HG03457 (cell line): ENCODE measurements around the gene COLEC11.
"Not testable (repeated sequence)": the region's sequence is repeated elsewhere in the genome, so short reads cannot be mapped to it uniquely, and the experiment has no call there.

ENCODE experiments used
- ATAC-seq: cut with Tn5 transposase; IDR thresholded peaks from one replicate; pipeline ENCODE4 v1.9.1; 2021; ENCODE audit warnings: moderate number of reproducible peaks; ENCODE audit not compliant: unreplicated experiment

The COLEC11 gene

DNA sequence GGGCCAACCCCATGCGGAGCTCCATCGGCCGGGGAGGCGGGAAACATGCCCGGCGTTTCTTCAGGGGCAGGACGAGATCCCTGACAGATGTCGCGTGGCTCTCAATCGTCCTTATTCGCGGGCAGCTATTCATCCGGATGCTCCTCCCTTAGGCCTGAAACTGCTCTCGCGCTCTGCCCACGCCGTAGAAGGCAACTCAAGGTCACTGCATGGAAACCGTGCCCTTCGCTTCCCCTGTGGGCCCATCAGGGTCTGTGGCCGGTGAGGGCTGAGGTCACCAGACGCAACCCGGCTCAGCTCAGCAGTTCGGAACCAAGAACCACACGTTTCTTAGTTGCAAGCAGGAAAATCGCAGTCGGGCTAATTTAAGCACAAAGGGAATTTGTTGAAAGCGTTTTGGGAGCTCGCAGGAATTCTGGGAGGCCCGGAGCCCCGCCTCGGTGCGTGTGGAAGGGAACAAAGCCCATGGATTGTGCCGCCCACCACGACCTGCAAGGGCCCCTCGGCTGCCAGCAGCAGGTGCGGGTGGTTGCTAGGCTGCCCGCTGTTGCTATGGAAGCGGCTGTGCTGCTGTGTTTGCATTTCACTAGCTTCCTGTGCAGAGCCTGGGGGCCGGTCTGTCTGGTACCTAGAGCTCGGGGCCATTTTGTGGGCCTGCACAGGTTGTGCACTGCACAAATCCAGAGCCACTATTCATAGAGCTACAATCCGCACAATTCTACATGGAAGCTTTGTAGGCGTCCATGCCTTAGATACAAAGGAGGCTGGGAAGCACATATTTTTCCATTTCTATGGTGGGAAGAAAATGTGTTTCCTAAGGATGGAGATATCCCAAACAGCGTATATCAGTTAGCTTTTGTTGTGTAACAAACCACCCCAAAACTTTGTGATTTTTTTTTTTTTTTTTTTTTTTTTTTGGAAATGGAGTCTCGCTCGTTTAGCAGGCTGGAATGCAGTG is 57.1 kb downstream of the COLEC11 start:
- ATAC-seq, result peak; percentile 74

DNA sequence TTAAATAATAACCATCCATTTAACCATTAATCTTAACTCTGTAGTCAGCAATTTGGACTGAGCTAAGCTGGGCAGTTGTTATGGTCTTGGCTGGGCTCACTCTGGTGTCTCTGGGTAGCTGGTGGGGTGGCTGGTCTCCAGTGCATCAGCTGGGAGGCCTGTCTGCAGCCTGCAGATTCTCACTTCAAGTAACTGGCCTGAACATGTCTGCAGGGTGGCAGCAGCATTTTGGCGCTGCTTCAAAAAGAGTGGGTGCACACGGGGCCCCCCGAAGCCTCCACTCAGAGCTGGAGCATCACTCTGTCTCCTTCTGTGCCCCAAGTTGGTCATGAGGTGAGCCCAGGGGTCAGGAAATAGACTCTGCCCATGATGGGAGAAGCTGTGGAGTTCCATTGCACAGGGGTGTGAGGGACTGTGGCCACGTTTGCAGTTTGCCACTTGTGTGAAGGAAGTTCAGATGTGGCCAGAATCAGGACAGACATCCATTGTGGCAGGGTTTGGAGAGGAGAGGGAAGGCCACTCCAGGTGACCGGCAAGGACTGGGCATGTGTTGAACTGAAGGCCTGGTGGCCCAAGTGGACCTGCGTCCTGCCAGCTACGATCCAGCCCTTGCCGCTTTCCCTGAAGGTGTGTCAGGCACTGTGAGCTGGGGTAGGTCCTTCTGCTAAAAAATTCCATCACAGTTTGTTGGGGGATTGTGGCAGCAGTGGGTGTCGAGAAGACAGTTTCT is 58.1 kb downstream of the COLEC11 start:
- no peak for ATAC-seq

DNA sequence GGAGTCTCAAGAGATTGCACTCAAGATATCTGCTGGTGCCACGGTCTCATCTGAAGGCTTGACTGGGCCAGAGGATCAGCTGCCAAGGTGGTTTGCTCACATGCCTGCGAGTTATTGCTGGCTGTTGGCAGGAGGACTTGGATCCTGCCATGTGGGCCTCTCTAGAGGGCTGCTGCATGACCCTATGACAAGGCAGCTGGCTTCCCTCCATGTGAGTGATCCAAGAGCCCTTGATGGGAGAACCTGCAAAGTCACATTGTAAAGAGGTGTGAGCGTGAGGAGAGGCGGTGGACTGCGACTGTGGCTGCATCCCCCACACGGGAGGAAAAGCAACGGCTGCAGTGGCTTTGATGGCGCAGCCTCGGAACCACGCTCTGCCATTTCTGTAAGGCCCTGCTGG is 59.1 kb downstream of the COLEC11 start:
- no peak for ATAC-seq

DNA sequence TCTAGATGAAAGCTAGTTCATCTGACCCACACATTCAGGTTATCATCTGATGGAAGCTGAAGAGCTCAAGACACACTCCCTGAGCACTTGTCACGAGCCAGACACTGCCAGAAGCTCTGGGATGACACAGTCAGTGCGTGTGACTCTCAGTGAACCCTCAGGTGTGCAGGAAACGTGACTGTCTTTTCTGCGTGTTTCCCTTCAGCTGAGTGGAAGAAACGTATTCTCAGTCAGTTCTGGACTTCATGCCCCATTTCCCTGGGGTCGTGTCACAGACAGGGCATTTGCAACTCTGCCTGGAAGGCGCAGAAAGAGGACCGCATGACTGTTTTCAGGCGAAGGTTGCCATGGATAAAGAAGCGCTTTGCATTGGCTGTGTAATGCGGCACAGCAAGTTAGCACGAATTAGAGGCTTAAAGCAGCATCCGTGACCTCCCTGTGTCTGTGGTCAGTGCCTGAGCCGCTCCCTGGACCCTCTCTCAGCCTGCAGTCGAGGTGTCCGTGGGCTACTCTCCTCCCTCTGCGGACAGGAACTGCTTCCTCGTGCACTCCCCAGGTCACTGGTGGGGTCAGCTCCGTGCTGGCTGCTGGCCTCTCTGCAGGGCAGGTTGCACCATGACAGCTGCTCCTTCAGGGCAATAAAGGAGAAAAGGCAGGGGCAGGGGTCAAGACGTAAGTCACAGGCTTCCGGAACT is 59.8 kb downstream of the COLEC11 start:
- ATAC-seq, result no peak

DNA sequence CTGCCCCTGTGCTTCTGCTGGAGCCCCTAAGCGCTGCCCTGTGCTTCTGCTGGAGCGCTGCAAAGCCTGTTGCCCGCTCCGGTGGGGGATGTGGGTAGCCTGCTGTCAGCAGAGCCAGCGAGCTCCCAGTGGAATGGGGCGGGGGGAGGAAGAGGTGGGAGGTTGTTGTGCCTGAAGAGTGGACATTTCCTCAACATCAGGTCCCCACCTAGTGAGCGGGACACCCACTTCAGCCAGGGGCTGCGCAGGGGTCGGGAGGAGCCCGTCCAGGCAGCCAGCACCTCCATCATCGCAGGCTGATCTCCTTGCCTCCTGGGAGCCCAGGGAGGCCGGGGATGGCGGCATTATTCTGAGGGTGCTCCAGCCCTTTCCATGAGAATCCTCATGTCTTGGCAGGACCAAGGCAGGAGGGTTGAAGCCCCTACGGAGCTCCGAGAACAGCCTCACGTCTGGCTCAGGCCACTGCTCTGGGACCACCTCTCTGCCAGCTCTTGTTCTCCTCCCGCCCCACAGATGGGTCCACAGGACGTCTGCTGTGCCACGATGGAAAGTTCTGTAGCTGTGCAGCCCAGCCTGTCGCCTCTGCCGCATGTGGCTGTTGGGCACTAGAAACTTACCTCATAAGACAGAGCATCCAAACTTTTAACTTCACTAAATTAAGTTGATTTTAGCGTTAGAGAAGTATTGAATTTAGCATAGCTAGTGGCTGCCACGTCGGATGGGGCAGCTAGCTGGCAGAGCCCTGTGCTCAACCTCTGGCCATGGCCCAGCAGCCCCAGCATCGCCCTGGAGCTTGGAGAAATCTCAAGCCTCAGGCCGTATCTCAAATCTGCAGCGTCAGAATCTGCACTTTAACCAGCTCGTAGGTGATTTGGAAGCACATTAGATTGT is 61.2 kb downstream of the COLEC11 start:
- no peak for ATAC-seq

DNA sequence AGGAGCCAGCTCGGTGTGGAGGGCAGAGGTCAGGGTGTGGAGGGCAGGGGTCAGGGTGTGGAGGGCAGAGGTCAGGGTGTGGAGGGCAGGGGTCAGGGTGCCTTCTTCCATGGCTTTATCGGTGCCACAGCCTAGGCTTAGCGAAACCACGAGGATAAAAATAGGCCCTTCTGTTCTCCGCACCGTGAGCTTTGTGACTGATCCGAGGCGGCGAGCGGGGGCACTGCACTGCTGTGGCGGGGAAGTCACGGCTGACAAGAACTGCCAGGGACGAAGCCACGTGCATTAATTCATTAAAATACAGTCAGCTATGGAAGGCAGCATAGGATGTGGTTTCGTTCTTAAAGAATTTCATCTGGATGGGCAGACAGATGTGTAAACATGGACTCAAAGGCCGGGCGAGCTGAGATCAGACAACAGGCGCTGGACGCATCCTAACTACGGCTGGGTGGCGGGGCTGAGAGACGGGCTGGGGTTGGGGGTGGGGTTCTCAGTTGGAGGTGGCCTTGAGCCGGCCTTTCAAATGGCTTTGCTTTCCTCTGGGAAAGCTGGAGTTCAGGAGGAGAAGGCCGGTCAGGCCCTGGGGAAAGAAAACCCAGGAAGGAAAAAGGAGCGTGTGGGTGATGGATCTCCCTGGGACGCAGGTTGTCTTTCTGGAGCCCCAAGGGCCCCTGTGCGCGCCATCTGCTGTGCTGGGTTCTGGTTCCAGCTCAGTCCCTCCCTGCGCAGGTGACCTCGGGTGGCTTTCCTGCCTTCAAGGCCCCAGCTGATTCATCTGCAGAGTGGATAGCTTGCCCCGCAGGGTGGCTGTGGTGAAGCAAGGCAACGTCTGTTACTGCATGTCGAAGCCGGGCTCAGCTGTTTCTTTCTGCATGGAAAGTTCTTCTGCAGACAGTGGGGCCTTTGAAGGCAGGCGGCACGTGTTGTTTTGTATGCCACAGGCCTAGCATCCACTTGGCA is 62.1 kb downstream of the COLEC11 start:
- ATAC-seq, result no peak

DNA sequence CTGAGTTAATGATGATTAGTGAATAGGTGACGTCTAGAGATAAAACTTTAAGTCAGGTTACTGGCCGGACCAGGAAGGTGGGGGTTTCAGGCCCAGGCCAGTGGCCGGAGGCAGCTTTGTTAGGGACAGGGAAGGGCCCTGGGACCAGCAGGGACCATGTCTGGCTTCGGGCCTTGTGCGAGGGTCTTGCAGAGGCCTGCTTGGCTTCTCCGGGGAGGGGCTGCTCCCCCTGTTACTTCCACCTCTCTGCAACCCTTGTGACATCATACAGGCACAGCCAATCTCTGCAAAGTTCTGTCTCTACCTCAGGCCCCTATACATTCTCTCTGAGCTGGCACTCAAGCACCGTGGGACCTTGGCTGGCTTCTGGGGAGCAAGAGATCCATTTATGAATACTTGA is 63.0 kb downstream of the COLEC11 start, which contains the start of gene ALLC:
Gene ALLC, plus strand, starts transcription at position 320 of the 400 bp plus-strand sequence. CDS start 12,958 bp downstream, outside the sequence.
- ATAC-seq, result no peak

DNA sequence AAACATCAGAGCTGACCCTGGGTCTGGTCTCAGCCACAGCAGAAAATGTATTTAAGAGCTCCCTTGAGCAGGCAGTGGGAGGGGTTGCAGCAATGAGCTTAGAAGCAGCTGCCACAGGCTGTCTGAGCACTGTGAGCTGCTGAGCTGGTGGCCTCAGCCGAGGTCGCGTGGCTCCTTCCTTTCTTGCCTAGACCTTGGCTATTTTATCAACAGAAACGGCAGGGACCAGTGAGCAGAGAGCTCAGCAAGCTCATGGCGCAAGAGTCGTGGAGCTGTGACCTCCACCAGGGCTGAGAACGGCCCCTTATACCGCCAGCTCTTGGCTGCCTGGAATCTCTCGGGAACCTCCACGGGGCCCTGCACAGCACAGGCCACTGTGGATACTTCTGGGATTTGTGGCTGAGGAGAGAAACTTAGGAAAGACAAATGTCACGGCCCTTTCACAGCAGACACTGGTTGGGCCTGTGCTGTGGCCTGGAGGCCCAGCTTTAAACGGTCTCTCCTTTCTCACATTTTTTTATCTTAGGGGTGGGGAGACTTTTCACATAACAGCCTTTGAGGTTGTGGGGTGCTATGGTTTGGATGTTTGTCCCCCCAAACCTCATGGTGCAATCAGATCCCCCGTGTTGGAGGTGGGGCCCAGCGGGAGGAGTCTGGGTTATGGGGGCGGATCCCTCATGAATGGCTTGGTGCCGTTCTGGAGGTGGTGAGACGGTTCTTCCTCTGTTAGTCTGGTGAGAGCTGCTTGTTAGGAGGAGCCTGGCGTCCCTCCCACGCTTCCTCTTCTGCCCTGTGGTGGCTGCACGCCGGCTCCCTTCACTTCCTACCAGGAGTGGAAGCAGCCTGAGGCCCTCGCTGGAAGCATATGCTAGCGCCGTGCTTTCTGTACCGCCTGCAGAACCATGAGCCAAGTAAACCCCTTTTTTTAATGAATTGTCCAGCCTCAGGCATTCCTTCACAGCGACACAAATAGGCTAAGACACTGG is 64.8 kb downstream of the COLEC11 start:
- ATAC-seq, result no peak

DNA sequence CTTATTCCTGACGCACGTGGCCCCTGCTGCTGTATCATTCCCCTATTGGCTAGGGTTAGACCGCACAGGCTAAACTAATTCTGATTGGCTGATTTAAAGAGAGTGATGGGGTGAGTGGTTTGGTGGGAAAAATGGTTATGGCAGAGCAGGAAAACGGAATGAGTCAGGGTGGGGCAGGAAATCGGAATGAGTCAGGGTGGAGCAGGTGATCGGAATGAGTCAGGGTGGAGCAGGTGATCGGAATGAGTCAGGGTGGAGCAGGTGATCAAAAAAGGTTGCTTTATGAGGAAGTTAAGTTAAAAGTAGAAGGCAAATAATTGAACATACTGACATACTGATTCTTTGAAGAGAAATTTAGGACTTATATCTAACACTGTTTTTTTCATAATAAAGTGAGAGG is 65.7 kb downstream of the COLEC11 start:
- ATAC-seq, result not testable (repeated sequence)

DNA sequence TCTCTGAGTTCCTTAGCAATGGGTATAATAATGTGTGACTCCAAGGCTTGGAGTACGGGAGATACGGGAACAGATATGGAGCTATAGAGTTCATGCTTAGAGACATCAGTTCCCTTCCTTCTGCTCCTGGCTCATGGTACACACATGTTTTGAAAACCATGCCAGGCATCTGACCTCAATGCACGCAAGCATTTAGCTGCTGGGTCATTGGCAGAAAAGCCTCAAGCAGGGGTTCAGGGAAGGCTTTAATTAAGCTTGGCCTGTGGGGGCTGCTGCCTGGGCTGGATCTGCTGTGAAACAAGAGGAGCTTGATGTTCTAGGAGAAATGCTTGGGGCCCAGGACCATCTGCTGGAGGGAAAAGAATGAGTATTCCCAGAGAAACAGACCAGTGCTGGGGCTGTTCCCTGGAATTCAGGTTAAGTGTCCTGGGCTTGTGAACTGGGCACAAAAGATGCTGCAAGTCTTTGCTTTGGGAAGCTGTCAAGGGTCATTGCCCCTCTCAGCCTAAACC is 66.3 kb downstream of the COLEC11 start:
- ATAC-seq, result no peak

DNA sequence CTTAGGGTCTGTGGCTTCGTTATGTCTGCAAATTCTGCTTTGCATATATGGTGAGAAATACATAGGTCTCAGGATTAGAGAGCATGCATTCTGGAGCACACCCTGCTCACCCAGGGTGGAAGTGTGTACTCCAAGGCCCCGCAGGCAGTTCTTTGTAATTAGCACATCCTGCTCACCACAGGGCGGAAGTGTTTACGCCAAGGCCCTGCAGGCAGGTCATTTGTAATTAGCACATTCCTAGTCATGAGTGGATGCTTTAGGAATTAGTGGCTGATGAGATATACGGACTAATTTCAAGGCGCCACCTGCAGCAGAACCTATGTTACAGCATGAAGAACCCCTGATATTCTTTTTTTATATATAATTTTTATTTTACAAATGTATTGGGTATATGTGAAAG is 67.3 kb downstream of the COLEC11 start:
- no peak for ATAC-seq

DNA sequence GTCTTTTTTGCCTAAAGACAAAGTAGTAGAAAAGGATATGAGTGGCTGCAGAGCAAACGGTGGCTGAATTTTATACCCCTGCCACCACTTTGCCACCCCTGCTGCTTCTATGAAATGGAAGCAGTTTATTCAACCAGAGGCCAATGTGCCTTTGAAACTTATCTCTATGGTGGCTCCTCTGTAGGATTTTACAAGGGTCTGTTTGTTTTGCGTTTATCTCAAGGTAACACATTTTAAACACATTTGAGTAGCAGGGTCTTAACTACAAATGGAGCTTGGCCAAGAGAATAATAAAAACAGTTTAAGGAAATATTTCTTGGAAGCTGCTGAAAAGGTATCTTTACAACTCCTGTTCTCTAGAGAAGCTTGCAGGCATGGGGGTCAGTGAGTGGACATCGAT is 69.2 kb downstream of the COLEC11 start:
- ATAC-seq, result no peak

DNA sequence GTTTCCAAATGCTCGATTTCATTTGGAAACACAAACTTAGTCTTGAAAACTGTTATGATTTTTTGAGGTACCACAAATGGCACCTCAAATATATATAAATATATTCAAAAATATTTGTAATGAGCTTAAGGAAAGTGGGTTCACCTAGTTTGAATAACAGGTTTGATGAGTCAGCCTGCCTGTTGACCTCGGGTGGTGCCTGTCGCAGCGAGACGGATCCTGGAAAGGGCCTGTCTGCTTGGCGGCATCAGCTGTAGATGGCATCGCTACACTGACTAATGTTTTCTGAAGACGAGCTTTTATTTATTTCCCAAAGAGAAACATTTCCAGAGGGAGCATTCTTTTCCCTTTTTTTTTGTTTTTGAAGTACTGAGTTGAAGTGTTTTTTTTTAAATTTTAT is 70.0 kb downstream of the COLEC11 start:
- no peak for ATAC-seq

DNA sequence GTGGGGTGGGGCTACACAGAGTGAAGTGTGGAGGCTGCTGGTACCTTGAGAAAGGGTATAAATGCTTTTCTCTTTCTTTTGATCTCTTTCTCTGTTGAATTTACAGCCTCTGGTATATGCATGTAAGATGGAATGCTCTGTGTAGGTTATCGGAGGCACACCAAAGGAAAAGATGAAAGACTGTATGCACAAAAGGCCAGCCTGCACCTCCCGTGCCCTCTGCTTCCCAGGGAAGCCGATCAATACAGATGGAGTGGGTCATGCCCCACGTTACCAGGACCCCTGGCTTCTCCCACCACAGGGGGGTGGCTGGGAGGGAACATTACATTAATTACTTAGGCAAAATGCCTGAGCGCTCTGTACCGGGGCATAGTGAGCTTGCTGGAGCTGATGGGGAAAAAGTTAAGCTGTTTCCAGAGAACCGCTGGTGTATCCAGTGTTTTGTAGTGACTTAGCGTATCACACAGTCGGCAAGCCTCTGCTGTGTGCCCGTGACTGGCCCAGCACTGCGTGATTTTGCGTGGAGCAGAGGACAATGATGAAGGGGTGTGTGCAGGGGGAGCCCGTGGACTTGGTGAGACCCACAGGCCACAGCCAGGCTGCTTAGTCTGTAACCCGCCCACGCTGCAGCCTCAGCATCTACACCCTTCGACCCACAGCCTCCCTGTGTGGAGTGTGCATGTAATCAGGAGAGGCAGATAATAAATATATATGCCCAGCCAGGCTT is 71.1 kb downstream of the COLEC11 start:
- no peak for ATAC-seq

DNA sequence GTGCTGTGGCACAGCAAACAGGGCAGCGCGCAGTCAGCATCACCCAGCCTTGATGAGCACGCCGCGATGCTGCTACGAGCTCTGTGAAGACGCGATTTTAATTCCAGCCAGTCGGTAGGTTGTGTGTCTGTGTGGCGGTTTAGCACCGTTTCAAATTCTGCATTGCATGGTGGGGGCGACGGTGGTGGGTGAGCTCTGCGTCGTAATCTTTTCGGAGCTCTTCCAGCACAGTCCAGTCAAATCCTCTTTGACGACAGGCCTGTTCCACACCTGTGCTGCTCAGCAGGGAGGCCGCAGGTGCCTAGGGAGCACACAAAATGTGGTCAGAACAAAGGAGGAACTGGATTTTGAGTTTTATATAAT is 71.7 kb downstream of the COLEC11 start:
- no peak for ATAC-seq

DNA sequence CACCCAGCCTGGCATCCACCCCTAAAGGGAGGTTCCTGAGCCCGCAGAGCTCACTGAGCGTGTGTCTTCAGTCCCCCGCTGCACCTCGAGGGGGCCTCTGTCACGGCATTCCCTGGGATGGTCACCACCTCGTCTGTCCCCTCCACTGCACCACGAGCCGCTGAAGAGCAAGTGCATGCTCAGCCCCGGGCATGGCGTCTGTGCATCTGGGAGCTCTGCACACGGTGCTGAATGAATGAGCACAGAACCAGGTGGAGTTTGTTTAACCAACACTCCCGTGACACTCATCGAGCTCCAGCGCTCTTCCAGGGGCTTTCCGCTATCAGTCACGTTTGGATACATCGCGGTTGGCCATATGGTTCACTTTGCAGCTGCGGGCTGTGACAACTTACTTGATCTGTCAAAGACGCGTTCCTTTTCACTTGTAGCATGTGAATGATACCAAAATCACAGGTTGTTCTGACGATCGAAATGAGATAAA is 72.3 kb downstream of the COLEC11 start:
- no peak for ATAC-seq

DNA sequence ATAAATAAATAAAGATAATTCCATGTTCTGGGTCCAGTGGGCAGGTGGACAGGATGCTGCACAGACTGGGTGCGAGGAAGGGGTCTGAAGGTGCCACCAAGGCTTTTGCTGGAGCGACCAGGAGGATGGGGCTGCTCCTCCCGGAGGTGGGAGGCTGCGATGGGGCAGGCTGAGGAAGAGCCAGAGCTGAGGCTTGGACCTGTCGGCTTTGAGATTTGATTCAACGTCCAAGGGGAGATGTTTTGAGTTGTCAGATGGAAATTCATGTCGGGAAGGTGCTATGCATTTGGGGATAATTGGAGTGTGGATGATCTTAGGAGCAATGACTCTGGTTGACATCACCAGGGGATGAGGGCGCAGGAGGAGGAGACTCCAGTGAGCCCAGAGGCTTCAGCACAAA is 74.7 kb downstream of the COLEC11 start:
- ATAC-seq, result no peak
